Epithelial cell of esophagus (primary cell): Measurements from ENCODE around the gene EPS15.

Source experiments
- DNase-seq: peaks from one replicate; pipeline ENCODE4 v3.0.0; 2010; ENCODE audit warnings: low read depth
- H3K4me3 ChIP-seq: 2 replicates; pipeline ENCODE4 v1.5.1; 2011; ENCODE audit warnings: mild to moderate bottlenecking, low read length, control low read depth
- TF ChIP-seq, protein P1 (sequence below): IDR thresholded peaks from 2 replicates; pipeline ENCODE4 v1.5.1; 2011; ENCODE audit warnings: low read depth, mild to moderate bottlenecking, low read length, control low read depth, inconsistent platforms; ENCODE audit not compliant: insufficient read depth; ENCODE audit errors: missing control alignments

Gene EPS15

GRCh38 chr1:51316846-51317120, 202.3 kb downstream of the EPS15 start:
- no peak overlapping the region for H3K4me3 ChIP-seq
- no peak for DNase-seq
- TF ChIP-seq, protein P1, sequence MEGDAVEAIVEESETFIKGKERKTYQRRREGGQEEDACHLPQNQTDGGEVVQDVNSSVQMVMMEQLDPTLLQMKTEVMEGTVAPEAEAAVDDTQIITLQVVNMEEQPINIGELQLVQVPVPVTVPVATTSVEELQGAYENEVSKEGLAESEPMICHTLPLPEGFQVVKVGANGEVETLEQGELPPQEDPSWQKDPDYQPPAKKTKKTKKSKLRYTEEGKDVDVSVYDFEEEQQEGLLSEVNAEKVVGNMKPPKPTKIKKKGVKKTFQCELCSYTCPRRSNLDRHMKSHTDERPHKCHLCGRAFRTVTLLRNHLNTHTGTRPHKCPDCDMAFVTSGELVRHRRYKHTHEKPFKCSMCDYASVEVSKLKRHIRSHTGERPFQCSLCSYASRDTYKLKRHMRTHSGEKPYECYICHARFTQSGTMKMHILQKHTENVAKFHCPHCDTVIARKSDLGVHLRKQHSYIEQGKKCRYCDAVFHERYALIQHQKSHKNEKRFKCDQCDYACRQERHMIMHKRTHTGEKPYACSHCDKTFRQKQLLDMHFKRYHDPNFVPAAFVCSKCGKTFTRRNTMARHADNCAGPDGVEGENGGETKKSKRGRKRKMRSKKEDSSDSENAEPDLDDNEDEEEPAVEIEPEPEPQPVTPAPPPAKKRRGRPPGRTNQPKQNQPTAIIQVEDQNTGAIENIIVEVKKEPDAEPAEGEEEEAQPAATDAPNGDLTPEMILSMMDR = no peak

DNA sequence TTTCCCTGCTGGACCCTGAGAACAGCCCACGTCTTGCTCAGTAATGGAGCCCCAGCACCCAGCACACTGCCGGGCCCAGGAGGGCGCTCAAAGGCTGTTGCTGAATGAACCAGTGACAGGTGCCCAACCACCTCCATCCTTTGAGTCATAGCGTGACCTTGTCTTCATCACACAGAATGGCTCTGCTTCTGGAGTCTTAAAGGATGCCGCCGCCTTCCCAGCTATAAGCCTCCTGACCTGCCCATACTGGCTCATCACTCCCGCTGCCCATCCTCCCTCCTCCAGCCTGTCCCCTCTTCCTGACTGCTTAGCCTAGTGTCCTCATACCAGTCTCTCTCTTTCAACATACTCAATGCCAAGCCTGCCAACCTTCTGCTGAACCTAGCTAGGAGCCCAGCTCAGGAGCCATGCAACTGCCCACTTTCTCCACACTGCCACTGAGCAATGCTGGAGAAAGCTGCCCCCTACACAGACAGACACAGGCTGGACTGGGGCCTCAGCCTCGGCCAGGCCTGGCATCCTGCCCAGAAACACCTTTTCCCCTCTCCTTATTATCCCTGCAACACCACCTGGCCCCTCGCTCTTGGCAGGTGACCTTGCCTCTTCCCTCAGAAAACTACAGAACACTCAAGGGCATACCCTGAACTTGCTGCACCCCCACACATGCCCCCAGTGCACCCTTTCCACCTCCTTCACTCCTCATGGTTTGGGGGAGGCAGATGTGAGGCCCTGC, 202.8 kb downstream of the EPS15 start:
- DNase-seq = peak; percentile 21
- TF ChIP-seq, protein P1 = no peak
- no peak overlapping the region for H3K4me3 ChIP-seq

DNA sequence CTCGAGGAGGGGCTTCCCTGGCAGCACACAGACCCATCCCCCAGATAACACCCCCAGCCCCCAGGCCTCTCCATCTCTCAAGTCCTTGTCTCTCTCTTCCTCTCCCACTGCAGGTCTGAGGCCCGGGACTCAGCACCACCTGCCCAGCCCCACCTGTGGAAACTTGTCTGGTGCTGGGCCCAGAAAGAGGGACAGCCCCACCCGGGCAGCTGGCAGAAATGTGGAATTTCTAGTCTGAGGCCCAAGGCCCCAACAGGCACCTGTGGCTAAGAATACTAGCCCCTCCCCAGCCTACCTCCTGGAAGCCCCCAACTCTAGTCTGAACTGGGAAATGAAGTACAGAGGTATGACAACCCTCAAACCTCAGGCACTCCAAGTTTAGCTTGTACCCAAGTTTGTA, 204.1 kb downstream of the EPS15 start:
- DNase-seq = peak; percentile 76
- no peak overlapping the region for H3K4me3 ChIP-seq
- TF ChIP-seq, protein P1 = no peak

DNA sequence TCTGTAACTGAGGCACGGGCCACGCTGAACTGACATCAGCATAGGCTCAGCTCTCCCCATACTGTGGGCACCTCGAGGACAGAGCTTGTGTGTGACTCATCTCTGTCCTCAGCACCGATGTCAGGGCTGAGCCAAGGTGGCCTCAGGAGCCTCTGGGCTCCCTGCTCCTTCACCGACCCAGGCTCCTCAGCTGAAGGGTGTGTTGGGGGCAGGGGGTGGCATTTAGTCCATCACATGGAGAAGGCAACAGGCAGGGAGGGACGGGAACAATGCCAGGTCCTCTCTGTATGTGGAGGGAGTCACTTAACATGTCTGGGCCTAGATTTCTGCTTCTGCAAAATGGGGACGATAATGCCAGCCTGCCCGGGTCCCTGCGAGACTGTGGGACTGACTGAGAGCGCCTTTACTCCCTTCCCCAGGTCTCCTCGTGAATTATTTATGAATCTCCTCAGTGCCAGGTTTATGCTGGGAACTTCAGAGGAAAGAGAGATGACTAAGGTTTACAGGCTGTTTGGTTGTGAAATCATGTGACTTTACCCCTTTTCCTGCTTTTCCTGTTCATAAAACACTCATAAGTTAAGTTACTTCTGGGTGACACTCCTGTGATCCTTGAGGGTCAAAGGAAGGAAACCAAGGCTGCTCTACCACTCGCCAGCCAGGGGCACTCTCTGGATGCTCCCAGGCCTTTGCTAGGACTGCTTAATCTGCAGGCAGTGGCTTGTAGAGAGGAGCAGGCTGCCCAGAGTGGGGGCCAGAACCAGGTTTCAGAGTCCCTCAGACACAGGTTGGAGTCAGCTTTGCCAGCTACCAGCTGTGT, 204.9 kb downstream of the EPS15 start:
- H3K4me3 ChIP-seq = no peak overlapping the region
- TF ChIP-seq, protein P1 = no peak
- DNase-seq = peak; percentile 93

- TF ChIP-seq, protein P1 = peak; percentile 20
- H3K4me3 ChIP-seq = no peak overlapping the region
- DNase-seq = no peak
Observed at GRCh38 chr1:51313268-51313852, 205.7 kb downstream of the EPS15 start.

- TF ChIP-seq, protein P1 = no peak
- DNase-seq = no peak
- no peak overlapping the region for H3K4me3 ChIP-seq
Observed at GRCh38 chr1:51312718-51313117, 206.3 kb downstream of the EPS15 start.
